ENCODE data around the gene NR1D1. TPM values are rescaled to one million over a fixed set of nuclear protein-coding genes. Genes with fewer than 3 reads are reported as not detected.
A peak's percentile ranks its signal among the peaks of the same experiment; 100 is the strongest.

NR1D1 gene
- total and polyA plus RNA-seq, 10 donors, result 3.3 to 15.8 (median 6.6) TPM

GRCh38 chr17:40068129-40068581 lies 32.2 kb downstream of the NR1D1 start:
- DNase-seq, result no peak
- Histone ChIP-seq H3K9me3 (no peaks in the 10 kb centered on the region), H3K27me3 (replicated peaks in 1 of 7) (no peaks in the 10 kb centered on the region), H3K4me1 (peaks cover 57 to 99% (median 93%) of the 10 kb centered on the region in 6 donors), H3K27ac (peak overlapping the region; percentile 1 to 86 (median 76)), H3K36me3 (no peaks in the 10 kb centered on the region), H3K4me3 (peak overlapping the region in 5 of 8 donors; percentile 27 to 60 (median 29))
- no peak for TF ChIP-seq POLR2A (IDR thresholded peaks at IDR 0.05)
- TF ChIP-seq POLR2AphosphoS5 (IDR thresholded peaks at IDR 0.05), result no peak
- no peak for TF ChIP-seq CTCF (IDR thresholded peaks at IDR 0.05 in 8 of 11, conservative IDR thresholded peaks at IDR 0.05 in 3 of 11)
- intact Hi-C loops (cut with DNase I; ENCODE audit: low total_unique reads), result no loop called here
- WGBS, 5 donors, result 56 to 79% (median 61%) methylated on average over 4 of the region's 4 CpGs

GRCh38 chr17:40067710-40068109 lies 32.7 kb downstream of the NR1D1 start:
- Histone ChIP-seq H3K27ac (peak overlapping the region in 7 of 8 donors; percentile 54 to 86 (median 78)), H3K4me3 (no peak overlapping the region), H3K27me3 (replicated peaks in 1 of 7) (no peaks in the 10 kb centered on the region), H3K4me1 (peaks cover 57 to 94% (median 88%) of the 10 kb centered on the region in 6 donors), H3K36me3 (no peaks in the 10 kb centered on the region), H3K9me3 (no peaks in the 10 kb centered on the region)
- intact Hi-C loops (cut with DNase I; ENCODE audit: low total_unique reads), result no loop called here
- TF ChIP-seq CTCF (IDR thresholded peaks at IDR 0.05 in 8 of 11, conservative IDR thresholded peaks at IDR 0.05 in 3 of 11), result no peak
- no peak for TF ChIP-seq POLR2A (IDR thresholded peaks at IDR 0.05)
- TF ChIP-seq POLR2AphosphoS5 (IDR thresholded peaks at IDR 0.05), result no peak
- DNase-seq, result no peak
- WGBS, 5 donors, result 94 to 98% (median 97%) methylated on average over 7 of the region's 7 CpGs

GRCh38 chr17:40065769-40066510 lies 34.4 kb downstream of the NR1D1 start:
- intact Hi-C loops (cut with DNase I; ENCODE audit: low total_unique reads), result no loop called here
- Histone ChIP-seq H3K4me3 (peak overlapping the region in 1 of 8 donors; percentile 100), H3K27me3 (replicated peaks in 1 of 7) (no peaks in the 10 kb centered on the region), H3K36me3 (no peaks in the 10 kb centered on the region), H3K27ac (peak overlapping the region in 7 of 8 donors; percentile 44 to 96 (median 59)), H3K9me3 (no peaks in the 10 kb centered on the region), H3K4me1 (peaks cover 45 to 86% (median 79%) of the 10 kb centered on the region in 6 donors)
- no peak for DNase-seq
- TF ChIP-seq POLR2AphosphoS5 (IDR thresholded peaks at IDR 0.05), result no peak
- no peak for TF ChIP-seq CTCF (IDR thresholded peaks at IDR 0.05 in 8 of 11, conservative IDR thresholded peaks at IDR 0.05 in 3 of 11)
- no peak for TF ChIP-seq POLR2A (IDR thresholded peaks at IDR 0.05)
- 67 to 86% (median 76%) methylated on average over 6 to 11 of the region's 11 CpGs for WGBS, 5 donors
